ENCODE data around the gene FBXO11.
"Not testable (repeated sequence)": the region's sequence is repeated elsewhere in the genome, so short reads cannot be mapped to it uniquely, and the experiment has no call there.

FBXO11 gene

GRCh38 chr2:47906157-47907038, at the start of gene FBXO11:
Gene FBXO11 (minus strand): TSS chr2:47906498. CDS start chr2:47905720, 778 bp downstream.
- peak; percentile 91 to 95 for DNase-seq

GRCh38 chr2:47950340-47951301, 44.3 kb upstream of the FBXO11 start:
- DNase-seq = no peak

GRCh38 chr2:47946593-47946992, 40.3 kb upstream of the FBXO11 start:
- DNase-seq = no peak

GRCh38 chr2:47945046-47945781, 38.9 kb upstream of the FBXO11 start:
- DNase-seq = no peak

- DNase-seq = no peak
Measured at GRCh38 chr2:47941936-47942335, 35.6 kb upstream of the FBXO11 start.

DNA sequence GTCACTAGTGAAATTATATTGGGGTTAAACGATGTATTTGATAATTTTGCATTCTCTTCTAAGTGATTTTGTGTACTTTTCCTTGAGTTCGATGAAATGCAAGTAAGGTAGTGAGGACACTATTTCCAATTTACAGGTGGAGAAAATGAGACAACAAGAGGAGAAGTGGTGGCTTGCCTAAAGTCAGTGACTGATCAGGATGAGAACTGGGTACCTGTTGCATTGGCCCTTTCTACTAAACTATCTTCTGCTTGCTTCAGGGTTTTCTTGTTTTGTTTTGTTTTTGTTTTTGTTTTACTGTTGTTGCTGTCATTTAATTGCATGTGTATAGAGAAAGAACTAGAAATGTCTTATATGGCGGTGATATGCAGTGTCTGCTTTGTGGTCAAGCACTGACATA, 31.4 kb upstream of the FBXO11 start:
- DNase-seq = no peak

DNA sequence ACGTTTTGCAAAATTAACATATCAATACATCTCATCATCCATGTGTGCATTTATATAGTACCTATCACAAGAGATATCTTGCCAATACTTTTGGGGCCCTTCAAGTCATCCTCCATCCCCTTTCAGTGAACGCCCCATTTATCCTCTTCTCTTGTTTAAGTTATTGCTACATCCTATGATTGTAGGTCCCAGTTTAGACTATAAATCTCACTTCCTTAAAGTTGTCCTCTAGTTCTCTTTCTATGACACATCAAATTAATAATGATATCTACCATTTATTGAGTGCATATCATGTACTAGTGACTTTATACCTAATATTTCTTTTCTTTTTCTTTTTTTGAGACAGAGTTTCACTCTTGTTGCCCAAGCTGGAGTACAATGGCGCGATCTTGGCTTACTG, 28.8 kb upstream of the FBXO11 start:
- no peak for DNase-seq

- no peak for DNase-seq
Measured at GRCh38 chr2:47918043-47918442, 11.7 kb upstream of the FBXO11 start.

- no peak for DNase-seq
Measured at GRCh38 chr2:47917276-47917961, 11.1 kb upstream of the FBXO11 start.

DNA sequence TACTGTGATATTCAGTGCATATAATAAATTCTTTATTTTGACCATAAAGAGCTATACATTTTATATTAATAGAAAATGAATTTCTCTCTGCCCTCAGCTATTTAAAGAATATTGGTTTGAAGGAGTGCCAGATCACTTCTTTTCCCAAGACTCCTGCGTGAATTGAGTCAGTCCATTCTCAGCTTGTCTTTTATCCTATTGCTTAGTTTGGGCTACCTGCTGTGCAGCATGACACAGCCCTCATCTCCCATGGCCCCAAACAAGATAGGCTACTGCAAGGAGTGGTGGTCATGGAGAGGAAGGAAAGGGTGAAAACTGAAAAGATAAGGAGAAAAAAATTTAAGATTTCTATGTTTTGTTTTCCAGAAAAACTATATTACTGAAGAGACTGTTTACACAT, 10.1 kb upstream of the FBXO11 start:
- no peak for DNase-seq

DNA sequence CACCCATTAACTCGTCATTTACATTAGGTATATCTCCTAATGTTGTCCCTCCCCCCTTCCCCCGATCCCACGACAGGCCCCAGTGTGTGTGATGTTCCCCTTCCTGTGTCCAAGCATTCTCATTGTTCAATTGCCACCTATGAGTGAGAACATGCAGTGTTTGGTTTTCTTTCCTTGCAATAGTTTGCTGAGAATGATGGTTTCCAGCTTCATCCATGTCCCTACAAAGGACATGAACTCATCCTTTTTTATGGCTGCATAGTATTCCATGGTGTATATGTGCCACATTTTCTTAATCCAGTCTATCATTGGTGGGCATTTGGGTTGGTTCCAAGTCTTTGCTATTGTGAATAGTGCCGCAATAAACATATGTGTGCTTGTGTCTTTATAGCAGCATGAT, 4.4 kb upstream of the FBXO11 start:
- DNase-seq = not testable (repeated sequence)

DNA sequence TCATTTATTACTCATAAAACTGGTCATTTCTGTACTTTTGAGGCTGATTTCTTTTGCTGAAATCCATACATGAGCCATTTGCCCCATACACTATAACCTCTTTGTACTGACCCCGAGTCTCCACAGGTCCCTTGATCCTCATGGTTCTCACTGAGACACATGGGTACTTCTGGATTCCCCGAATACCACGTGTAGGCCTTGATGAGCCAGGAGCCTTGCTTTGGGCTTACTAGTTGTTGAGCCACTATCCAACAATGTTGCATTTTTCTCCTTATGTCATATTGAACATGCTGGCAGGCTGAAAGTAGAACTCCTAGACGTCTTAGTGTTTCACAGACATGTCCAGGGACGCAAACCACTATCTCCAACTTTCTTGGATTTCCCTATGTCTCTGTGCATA, 2.4 kb upstream of the FBXO11 start:
- no peak for DNase-seq

GRCh38 chr2:47907039-47907781, 912 bp upstream of the FBXO11 start:
- DNase-seq = peak in 1 of 2 experiments; percentile 11

GRCh38 chr2:47905386-47906156, 727 bp downstream of the FBXO11 start:
- peak in 1 of 2 experiments; percentile 51 for DNase-seq

GRCh38 chr2:47903781-47904490, 2.4 kb downstream of the FBXO11 start:
- no peak for DNase-seq

DNA sequence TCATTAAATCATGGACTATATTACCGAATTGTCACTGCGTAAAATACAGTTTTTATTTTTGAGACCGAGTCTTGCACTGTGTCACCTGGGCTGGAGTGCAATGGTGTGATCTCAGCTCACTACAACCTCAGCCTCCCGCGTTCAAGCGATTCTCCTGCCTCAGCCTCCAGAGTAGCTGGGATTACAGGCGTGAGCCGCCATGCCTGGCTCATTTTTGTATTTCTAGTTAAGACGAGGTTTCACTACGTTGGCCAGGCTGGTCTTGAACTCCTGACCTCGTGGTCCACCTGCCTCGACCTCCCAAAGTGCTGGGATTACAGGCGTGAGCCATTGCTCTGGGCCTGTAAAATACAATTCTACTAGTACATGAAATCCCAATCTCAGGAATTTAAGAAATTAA, 4.4 kb downstream of the FBXO11 start:
- not testable (repeated sequence) for DNase-seq

DNA sequence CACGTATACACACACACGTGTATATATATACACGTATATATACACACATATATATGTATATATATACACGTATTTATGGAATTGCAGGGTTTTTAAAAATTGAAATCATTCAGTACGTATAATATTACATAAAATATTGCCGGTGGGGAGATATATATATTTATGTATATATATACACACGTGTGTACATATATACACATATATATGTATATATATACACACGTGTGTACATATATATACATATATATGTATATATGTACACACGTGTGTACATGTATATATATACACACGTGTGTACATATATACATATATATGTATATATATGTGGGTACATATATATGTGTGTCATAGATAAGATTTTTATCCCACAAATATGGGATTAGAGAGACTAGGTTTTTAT, 5.4 kb downstream of the FBXO11 start:
- DNase-seq = no peak

DNA sequence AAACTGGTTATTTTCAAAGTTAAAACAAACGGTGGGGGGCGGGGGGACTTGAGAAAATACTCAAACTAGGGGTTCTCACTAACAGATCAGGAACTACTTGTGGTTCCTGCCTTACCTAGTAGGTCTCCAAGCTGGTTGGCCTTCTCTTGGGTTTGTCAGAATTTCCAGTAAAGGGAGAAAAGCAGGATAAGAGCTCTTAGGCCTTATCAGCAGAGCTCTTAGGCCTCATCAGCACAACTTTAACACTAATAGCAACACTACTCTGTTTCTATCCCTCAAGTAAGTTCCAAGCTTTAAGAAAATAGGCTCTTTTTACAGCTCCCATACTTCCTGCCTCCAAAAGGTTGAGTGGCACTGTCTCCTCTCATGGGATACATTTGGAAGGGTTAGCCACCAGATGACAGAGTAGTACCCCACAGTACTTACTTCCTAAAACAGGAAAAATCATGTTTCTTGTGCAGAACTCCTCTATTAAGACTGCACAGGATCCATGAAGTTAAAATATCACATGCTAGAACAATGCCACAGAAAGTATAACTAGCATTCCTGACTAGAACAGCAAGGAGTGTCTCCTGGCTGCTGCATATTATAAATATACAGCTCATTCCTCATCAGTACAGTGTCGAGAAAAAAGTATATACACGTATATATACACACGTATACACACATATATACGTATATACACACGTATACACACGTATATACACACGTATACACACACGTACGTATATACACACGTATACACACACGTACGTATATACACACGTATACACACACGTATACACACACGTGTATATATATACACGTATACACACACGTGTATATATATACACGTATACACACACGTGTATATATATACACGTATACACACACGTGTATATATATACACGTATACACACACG, 6.1 kb downstream of the FBXO11 start:
- no peak for DNase-seq

All from SHP77 (cell line).